HG02571 (cell line): ENCODE measurements around the gene CPD.
"Not testable (repeated sequence)": the region's sequence is repeated elsewhere in the genome, so short reads cannot be mapped to it uniquely, and the experiment has no call there.

Experiments used
- ATAC-seq: cut with Tn5 transposase; IDR thresholded peaks from one replicate; pipeline ENCODE4 v1.9.1; 2021; ENCODE audit warnings: mild to moderate bottlenecking, moderate library complexity; ENCODE audit not compliant: unreplicated experiment

The CPD gene

DNA sequence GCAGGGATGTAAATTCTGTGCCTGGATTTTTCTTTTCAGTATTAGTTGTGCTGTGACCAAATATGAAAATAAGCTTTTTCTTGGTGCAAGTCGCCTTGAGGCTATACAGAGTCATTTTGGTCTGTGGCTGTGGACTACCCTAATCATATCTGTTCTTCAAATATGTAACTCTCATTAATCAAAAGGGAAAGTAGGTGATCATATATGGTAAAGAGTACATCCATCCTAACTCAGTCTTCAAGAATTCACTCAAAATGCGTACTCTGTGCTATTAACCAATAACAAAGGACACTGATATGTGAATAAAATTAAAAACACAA lies 2.6 kb downstream of the CPD start:
- ATAC-seq: no peak

DNA sequence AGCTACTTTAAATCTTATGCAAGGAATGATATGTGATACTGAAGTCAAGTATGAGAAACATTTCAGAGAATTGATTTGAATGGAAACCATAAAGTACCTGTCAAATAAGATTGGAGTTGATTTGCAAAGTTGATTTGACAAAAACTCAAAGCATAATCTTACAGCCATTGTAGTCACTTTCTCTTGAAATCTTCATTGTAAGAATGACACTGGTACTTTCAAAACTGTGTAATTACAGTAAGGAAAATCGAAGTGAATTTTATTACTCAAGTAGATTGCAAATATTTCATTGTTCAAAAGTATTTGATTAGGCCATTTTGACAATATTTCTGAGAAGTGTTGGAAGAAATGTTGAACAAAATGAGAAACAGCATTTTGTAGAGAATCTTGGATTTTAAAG lies 3.6 kb downstream of the CPD start:
- no peak for ATAC-seq

DNA sequence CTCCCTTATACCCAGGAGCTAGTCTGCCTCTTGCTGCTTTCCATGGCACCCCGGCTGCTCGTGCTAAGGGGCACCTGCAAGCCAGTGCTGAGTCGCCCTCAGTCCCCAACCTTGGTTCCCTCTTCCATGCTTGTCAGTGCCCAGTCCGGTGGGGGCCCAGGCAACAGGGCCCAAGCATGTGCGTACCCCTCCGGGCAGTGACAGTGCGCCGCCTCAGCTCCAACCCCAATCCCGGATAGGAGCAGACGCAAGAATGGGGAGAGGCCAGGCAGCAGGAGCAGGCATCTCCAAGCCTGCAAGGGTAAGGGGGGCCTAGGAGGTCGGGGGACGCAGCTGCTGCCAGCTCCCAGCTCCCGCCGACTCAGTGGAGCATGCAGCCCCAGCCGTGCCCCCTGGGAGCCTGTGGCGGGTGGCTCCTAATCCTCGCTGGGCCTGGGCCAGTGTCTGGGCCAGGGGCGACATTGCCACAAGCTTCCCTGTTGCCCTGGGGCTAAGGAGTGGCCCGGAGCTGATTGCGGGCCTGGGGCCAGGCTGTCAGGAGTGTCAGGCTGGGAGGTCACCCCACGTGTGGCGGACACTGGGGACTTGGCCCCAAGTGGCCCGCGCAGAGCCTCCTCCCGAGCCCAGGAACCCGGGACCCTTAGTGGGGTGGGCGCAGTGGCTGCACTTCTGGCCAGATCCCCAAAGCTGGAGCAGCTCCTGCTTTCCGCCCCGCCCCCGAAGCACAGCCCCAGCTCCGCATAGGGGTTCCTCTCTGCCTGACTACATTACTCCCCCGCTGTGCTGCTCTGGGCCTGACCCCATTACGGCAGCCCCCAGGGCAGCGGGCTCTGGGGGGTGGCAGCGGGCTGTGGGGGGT lies 9.8 kb downstream of the CPD start:
- ATAC-seq: no peak

DNA sequence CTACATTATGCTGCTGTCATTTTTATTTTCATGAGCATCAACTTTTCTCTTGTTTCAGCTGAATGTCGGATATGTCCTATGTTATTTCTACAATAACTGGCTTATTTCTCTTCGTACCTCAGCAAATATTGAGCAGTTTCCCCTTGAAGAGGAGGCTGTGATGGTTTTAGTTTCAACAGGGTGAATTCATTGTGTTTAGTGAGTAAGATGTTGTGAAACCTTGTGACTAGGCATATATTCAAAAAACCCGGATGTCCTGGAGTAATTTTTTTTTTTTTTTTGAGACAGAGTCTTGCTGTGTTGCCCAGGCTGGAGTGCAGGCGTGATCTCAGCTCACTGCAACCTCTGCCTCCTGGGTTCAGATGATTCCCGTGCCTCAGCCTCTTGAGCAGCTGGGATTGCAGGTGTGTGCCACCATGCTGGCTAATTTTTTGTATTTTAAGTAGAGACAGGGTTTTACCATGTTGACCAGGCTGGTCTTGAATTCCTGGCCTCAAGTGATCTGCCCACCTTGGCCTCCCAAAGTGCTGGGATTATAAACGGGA lies 11.1 kb downstream of the CPD start:
- no peak for ATAC-seq

DNA sequence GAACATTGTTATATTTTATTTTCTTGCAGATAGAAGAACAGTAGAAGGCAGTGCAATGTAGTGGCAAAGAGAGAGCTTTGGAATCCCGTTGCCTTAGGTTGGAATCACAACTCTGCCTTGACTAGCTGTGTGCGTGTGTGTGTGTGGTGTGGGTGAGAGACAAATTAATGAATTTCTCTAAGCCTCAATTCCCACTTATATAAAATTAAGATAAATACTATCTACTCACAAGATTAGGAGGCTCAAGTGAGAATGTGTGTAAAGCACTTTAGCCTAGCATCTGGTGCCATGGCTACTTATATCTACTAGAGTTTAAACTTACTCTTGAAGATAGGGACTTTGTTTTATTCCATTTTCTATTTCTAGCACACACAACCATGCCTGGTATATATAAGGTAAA lies 12.8 kb downstream of the CPD start:
- ATAC-seq: no peak

DNA sequence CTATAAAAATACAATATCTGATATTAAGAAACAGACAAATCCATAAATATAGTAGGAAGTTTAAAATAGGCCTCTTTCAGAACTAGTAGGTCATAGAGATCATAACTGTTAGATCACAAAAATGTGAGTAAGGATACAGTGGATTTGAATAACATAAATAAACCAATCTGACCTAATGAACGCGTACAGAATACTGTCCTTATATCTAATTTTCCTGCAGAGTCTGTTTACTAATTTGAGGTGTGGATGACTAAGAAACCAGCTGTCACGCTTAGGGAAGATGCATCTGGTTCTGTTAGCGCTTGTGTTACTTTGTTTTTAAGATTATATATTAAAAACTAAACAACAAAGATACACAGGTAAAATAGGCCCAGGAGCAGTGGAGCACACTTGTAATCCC lies 14.8 kb downstream of the CPD start:
- ATAC-seq: no peak

DNA sequence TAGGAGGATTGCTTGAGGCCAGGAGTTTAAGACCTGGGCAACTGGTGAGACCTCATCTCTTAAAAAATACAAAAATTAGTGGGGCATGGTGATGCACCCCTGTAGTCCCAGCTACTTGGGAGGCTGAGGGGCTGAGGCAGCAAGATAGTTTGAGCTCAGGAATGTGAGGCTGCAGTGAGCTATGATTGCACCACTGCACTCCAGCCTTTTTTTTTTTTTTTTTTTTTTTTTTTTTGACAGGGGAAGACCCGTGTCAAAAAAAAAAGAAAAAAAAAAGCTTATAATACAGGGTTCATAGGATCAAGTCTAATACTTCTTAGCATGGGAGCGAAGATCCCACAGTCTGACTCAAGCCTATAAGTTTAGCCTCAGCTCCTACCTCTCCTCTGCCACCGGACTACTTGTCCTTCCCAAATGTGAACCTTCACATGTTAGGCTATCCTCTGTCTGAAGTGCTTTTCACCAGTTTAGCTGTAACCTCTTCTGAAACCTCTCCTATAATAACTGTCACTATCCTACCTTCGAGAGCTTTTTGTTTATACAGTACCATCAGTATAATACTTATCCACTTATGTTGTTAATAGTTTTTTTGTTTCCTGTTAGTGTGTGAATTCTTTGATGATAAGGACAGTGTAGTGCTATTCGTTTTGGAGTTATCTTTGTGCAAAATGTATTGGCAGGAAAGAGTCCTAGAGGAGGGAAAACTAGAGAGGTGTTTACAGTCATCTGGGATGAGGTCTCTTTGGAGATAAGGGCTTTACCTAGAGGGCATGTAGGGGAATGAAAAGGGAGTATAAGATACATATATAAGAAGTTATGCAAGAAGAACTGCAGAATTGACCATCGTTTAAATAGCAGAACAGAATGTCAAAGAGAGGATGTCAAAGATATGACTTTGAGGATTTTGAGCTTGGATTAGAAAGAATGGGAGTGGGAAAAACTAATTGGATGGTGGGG lies 15.5 kb downstream of the CPD start:
- no peak for ATAC-seq

DNA sequence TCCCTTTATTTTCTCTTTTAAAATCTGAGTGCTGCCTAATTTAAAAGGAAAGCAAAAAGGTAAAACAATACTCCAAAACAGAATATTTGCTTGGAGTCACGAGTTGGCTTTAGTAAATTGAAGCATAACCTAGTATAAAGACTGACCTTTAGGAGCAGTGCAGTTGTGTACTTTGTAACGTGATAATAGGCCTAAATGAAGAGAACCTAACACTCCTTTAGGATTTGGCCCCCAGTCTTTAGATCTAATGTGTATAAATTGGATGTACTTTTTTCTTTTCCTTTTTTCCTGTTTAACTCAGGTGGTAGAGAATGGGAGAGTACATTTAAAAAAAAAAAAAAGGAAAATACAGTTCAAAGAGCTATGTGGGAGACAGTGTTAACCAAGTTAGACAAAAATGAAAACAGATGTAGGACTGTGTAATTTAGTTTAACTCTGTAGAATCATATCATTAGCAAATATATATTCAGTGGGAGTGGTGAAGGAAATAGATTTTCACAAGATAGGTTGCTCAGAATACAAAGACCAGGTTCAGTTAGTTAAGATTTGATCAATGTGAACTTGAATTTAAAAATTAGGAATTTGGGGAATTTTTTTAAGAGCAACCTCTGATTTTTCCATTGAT lies 16.8 kb downstream of the CPD start:
- no peak for ATAC-seq

DNA sequence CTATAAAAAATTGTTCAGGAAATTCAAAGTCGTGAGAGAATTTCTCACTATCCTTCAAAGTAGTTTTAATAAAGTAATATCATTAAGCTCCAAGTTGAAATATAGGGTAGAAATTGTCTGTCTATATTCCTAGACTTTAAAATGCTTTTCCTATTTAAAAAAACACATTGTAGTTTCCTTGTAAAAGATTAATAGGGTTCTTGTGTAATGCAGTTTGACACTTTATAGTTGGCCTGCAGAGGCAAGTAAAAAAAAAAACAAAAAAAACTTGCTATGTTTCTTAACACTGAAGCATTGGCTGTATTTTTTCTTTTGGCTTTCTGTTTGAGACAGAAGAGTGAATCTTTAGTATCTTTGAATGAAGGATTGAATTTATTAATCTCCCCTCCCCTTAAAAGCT lies 17.4 kb downstream of the CPD start:
- no peak for ATAC-seq

DNA sequence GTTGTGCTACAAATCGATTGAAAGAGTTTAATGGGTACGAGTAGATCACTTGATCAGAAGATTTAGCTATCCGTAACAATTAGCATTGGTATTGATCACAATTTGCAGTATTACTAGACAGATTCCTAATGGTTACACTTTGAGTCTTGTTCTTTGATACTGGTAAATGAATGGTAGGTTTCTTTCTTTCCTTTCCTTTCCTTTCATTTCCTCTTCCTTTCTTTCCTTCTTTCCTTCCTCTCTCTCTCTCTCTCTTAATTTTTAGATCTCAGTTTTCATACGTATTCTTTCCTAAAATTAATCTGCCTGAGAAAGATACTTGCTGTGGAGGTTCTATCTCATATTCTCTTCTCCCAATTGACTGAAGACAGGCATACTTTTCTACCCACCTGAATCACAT lies 17.9 kb downstream of the CPD start:
- ATAC-seq: no peak

DNA sequence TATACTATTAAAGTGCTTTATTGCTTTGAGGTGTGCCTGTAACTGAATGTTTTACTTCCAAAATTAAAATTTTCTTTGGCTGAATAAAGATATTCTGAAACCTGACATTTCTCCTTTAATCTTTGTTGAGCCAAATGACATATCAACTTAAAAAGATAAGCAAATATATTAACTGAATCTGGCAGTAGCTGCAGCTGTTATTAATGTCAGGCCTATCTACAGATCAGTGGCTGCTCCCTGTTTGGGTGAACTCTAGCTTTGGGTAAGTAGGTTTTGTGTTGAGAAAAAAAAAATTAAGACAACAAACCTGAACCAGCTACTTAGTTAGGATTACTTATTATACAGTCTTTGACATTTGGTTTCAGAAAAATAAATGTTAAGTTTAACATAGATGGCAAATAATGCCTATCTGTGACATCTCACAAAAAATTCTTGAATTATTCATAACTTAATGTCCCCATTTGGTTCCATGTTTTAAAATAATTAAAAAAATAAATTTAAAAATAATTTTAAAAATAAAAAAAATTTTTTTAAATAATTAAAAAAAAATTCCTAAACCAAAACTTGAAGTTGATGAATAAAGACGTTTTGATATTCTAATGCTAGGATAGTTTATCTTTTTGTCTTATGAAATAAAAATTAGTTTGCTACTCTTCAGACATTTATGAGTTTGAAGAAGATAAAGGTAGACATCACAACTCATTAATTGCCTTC lies 19.8 kb downstream of the CPD start:
- no peak for ATAC-seq

DNA sequence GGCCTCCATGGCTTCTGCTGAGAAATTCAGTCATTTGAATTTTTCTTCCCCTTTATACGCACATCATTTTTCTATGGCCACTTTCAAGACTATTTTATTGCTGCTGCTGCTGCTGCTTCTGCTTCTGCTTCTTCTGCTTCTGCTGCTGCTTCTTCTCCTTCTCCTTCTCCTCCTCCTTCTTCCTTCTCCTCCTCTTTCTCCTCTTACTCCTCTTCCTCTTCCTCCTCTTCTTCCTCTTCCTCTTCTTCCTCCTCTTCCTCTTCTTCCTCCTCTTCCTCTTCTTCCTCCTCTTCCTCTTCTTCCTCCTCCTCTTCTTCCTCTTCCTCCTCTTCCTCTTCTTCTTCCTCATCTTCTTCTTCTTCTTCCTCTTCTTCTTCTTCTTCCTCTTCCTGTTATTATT lies 22.4 kb downstream of the CPD start:
- ATAC-seq: no peak

DNA sequence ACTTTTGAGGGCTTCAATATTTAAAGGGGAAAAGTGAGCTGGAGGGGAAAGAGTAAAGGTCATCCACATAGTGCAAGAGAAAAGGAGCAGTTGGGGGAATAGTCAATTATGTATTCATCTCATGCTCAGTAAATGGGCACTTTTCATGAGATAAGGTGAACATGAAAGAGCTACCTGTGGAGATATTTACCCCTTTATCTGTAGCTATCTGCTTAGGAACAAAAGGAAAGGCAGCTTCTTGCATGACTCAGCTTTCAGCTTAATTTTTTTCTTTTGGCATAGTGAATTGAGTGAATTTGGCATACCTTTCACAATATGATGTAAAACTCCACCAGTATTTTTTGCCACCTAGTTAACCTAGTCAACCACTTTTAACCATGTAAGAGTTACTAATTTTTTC lies 26.4 kb downstream of the CPD start:
- no peak for ATAC-seq

DNA sequence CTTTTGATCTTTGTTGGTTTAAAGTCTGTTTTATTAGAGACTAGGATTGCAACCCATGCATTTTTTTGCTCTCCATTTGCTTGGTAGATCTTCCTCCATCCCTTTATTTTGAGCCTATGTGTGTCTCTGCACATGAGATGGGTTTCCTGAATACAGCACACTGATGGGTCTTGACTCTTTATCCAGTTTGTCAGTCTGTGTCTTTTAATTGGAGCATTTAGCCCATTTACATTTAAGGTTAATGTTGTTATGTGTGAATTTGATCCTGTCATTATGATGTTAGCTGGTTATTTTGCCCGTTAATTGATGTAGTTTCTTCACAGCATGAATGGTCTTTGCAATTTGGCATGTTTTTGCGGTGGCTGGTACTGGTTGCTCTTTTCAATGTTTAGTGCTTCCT lies 31.9 kb downstream of the CPD start:
- not testable (repeated sequence) for ATAC-seq

DNA sequence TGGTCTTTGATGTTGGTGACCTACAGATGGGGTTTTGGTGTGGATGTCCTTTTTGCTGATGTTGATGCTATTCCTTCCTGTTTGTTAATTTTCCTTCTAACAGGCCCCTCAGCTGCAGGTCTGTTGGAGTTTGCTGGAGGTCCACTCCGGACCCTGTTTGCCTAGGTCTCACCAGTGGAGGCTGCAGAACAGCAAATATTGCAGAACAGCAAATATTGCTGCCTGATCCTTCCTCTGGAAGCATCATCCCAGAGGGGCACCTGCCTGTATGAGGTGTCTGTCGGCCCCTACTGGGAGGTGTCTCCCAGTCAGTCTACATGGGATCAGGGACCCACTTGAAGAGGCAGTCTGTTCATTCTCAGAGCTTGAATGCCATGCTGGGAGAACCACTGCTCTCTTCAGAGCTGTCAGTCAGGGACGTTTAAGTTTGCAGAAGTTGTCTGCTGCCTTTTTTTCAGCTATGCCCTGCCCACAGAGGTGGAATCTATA lies 33.3 kb downstream of the CPD start:
- ATAC-seq: not testable (repeated sequence)

DNA sequence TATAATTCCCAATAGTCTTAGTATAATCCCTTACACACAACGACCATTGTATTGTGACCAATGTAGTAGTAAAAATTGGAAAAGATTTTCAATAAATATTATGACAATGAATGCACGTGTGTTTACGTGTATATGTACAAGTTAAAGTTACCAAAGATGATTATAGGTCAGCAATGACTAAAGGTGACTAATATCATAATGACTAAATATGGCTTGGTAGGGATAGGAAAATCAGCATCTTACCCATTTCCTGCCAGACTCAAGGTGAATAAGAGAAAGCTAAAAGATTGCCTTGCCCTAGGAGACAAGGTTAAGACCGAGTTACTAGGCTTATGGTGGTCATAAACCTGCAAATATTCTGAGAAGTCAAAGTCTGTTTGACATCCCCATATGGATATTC lies 34.4 kb downstream of the CPD start:
- ATAC-seq: no peak

DNA sequence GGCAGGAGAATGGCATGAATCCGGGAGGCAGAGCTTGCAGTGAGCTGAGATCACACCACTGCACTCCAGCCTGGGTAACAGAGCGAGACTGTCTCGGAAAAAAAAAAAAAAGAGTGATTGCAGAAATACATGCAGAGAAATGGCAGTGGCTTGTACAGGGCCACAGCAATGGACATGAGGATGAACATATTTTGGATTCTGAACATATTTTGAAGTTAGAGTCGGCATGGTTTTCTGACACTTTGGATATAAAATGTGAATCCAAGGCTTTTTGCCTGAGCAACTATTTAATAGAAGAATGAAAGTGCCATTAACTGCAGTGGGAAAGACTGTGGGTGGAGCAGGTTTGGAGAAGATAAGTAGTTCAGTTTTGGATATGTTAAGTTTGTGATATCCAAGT lies 35.8 kb downstream of the CPD start:
- no peak for ATAC-seq

DNA sequence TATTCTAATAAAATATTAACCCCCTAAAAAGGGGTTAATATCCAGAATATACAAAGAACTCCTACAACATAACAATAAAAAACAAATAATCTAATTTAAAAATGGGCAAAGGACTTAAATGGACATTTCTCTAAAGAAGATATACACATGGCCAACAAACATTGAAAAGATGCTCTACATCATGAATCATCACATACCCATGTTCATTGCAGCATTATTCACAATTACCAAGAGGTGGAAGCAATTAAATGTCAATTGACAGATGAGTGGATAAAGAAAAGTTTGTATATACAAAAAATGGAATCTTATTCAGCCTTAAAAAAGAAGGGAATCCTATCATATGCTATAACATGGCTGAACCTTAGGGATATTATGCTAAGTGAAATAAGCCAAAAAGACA lies 36.8 kb downstream of the CPD start:
- no peak for ATAC-seq

DNA sequence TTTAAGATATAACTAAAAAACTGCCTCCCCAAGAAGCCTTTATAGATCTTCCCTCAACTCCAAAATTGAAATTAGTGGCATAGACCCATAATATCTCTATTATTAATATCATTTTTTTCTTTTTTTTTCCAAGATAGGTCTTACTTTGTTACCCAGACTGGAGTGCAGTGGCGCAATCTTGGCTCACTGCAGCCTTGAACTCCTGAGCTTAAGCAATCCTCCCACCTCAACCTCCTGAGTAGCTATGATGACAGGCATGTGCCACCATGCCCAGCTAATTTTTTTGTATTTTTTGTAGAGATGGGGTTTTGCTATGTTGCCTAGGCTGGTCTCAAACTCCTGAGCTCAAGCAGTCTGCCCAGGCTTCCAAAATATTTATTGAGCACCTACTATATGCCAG lies 39.3 kb downstream of the CPD start:
- ATAC-seq: not testable (repeated sequence)

DNA sequence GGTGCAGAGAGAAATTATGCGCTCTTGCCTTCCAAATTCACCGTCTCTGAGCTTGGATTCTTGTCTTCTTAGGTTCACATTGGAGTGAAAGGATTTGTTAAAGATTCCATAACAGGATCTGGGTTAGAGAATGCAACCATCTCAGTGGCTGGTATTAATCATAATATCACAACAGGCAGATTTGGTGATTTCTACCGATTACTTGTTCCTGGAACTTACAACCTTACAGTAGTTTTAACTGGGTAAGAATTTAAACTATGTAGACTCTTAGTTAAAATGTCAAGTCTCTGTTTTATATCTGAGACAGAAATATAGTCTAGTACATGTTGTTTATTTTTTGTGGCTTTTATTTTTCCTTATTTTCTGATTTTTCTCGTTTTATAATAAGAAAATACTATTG lies 42.9 kb downstream of the CPD start:
- ATAC-seq: no peak

DNA sequence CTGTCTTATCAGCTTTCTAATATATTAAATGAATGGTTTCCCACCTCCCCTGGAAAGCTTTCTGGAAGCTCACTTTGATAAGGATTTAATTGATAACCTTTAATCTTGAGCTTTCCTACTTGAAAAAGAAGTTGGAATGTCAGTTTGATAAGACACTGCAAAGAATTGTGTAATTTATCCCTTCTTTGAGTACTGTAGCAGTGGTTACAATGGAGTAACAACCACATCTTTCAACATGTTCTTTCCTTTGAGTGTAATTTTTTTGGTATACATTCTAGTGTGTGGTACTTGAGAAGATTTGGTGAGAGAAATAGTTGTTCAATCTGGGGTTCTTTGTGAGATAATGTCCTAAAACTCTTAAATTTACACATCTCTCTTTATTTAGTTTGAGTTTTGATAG lies 43.4 kb downstream of the CPD start:
- ATAC-seq: no peak
